Measurements from ENCODE around the gene CAMTA1.

CAMTA1 gene

GRCh38 chr1:7531562-7532340 lies 746.5 kb downstream of the CAMTA1 start:
- no peak for DNase-seq

- DNase-seq: no peak
Observed at GRCh38 chr1:7533006-7533405, 747.8 kb downstream of the CAMTA1 start.

GRCh38 chr1:7534061-7534825 lies 749.0 kb downstream of the CAMTA1 start:
- DNase-seq: no peak

GRCh38 chr1:7535016-7535415 lies 749.8 kb downstream of the CAMTA1 start:
- DNase-seq: no peak

- DNase-seq: no peak
Observed at GRCh38 chr1:7535934-7536878, 751.0 kb downstream of the CAMTA1 start.

GRCh38 chr1:7536891-7537591 lies 751.8 kb downstream of the CAMTA1 start:
- DNase-seq: no peak

GRCh38 chr1:7538033-7538432 lies 752.8 kb downstream of the CAMTA1 start:
- no peak for DNase-seq

GRCh38 chr1:7538849-7539768 lies 753.9 kb downstream of the CAMTA1 start:
- DNase-seq: no peak

GRCh38 chr1:7539769-7540175 lies 754.5 kb downstream of the CAMTA1 start:
- peak; percentile 41 for DNase-seq

GRCh38 chr1:7540816-7541215 lies 755.6 kb downstream of the CAMTA1 start:
- no peak for DNase-seq

- no peak for DNase-seq
Observed at GRCh38 chr1:7541629-7542028, 756.4 kb downstream of the CAMTA1 start.

GRCh38 chr1:7543718-7544090 lies 758.5 kb downstream of the CAMTA1 start:
- no peak for DNase-seq

GRCh38 chr1:7549277-7550161 lies 764.3 kb downstream of the CAMTA1 start:
- DNase-seq: no peak

- DNase-seq: no peak
Observed at GRCh38 chr1:7550261-7550865, 765.1 kb downstream of the CAMTA1 start.

GRCh38 chr1:7550981-7551380 lies 765.7 kb downstream of the CAMTA1 start:
- DNase-seq: no peak

GRCh38 chr1:7551442-7551841 lies 766.2 kb downstream of the CAMTA1 start:
- DNase-seq: no peak

GRCh38 chr1:7552402-7552801 lies 767.1 kb downstream of the CAMTA1 start:
- DNase-seq: no peak

GRCh38 chr1:7553042-7553690 lies 767.9 kb downstream of the CAMTA1 start:
- no peak for DNase-seq
